HEK293T (cell line): ENCODE data around the gene ARMC2.

Source experiments
- CTCF ChIA-PET: fragments of 350-600 bp; formaldehyde crosslinking; extraction: SDS; loops from one replicate; lab custom pipeline; 2021; ENCODE audit warnings: antibody characterized with exemption, inconsistent platforms; lab: Yijun Ruan, JAX
- POLR2A ChIA-PET: fragments of 350-600 bp; formaldehyde crosslinking; extraction: SDS; loops from one replicate; lab custom pipeline; 2020; ENCODE audit warnings: antibody characterized with exemption, inconsistent platforms; lab: Yijun Ruan, JAX
- DNase-seq: peaks from one replicate; pipeline ENCODE4 v3.0.0; 2012; ENCODE audit warnings: mixed read lengths; ENCODE audit errors: extremely low spot score
- ARNT ChIP-seq: fragments of 450-650 bp; IDR thresholded peaks from 2 replicates; pipeline ENCODE4 v1.6.1; 2017; ENCODE audit warnings: mild to moderate bottlenecking
- BHLHE40 ChIP-seq: fragments of 450-650 bp; IDR thresholded peaks from 2 replicates; pipeline ENCODE4 v1.6.1; 2016; ENCODE audit warnings: mild to moderate bottlenecking, moderate library complexity, borderline replicate concordance
- CTBP1 ChIP-seq: fragments of 450-650 bp; IDR thresholded peaks from 2 replicates; pipeline ENCODE4 v1.6.1; 2016; ENCODE audit warnings: borderline replicate concordance
- ELF4 ChIP-seq: fragments of 450-650 bp; IDR thresholded peaks from 2 replicates; pipeline ENCODE4 v1.6.1; 2017; ENCODE audit warnings: antibody characterized with exemption
- FOXA1 ChIP-seq: fragments of 450-650 bp; IDR thresholded peaks from 2 replicates; pipeline ENCODE4 v1.6.1; 2016; ENCODE audit warnings: mild to moderate bottlenecking
- FOXK2 ChIP-seq: fragments of 450-650 bp; IDR thresholded peaks from 2 replicates; pipeline ENCODE4 v1.6.1; 2016; ENCODE audit warnings: mild to moderate bottlenecking
- FOXM1 ChIP-seq: fragments of 450-650 bp; IDR thresholded peaks from 2 replicates; pipeline ENCODE4 v1.6.1; 2017; ENCODE audit warnings: mild to moderate bottlenecking, borderline replicate concordance
- HDGF ChIP-seq: fragments of 450-650 bp; IDR thresholded peaks from 2 replicates; pipeline ENCODE4 v1.6.1; 2017; ENCODE audit warnings: antibody characterized with exemption, borderline replicate concordance
- L3MBTL2 ChIP-seq: fragments of 450-650 bp; conservative IDR thresholded peaks from 2 replicates; pipeline ENCODE4 v1.6.1; 2016; ENCODE audit warnings: mild to moderate bottlenecking
- LEF1 ChIP-seq: fragments of 450-650 bp; IDR thresholded peaks from 2 replicates; pipeline ENCODE4 v1.6.1; 2017; ENCODE audit warnings: mild to moderate bottlenecking, borderline replicate concordance
- NFRKB ChIP-seq: fragments of 450-650 bp; IDR thresholded peaks from 2 replicates; pipeline ENCODE4 v1.6.1; 2016; ENCODE audit warnings: mild to moderate bottlenecking, moderate library complexity
- SP1 ChIP-seq: fragments of 450-650 bp; IDR thresholded peaks from 2 replicates; pipeline ENCODE4 v1.6.1; 2017
- SUZ12 ChIP-seq: fragments of 450-650 bp; IDR thresholded peaks from 2 replicates; pipeline ENCODE4 v1.6.1; 2016; ENCODE audit warnings: mild to moderate bottlenecking
- TARDBP ChIP-seq: fragments of 450-650 bp; IDR thresholded peaks from 2 replicates; pipeline ENCODE4 v1.6.1; 2016
- ZNF384 ChIP-seq: fragments of 450-650 bp; IDR thresholded peaks from 2 replicates; pipeline ENCODE4 v1.6.1; 2016
- TF ChIP-seq, protein P1 (sequence below): fragments of 450-650 bp; IDR thresholded peaks from 2 replicates; pipeline ENCODE4 v1.6.1; 2016

The ARMC2 gene

DNA sequence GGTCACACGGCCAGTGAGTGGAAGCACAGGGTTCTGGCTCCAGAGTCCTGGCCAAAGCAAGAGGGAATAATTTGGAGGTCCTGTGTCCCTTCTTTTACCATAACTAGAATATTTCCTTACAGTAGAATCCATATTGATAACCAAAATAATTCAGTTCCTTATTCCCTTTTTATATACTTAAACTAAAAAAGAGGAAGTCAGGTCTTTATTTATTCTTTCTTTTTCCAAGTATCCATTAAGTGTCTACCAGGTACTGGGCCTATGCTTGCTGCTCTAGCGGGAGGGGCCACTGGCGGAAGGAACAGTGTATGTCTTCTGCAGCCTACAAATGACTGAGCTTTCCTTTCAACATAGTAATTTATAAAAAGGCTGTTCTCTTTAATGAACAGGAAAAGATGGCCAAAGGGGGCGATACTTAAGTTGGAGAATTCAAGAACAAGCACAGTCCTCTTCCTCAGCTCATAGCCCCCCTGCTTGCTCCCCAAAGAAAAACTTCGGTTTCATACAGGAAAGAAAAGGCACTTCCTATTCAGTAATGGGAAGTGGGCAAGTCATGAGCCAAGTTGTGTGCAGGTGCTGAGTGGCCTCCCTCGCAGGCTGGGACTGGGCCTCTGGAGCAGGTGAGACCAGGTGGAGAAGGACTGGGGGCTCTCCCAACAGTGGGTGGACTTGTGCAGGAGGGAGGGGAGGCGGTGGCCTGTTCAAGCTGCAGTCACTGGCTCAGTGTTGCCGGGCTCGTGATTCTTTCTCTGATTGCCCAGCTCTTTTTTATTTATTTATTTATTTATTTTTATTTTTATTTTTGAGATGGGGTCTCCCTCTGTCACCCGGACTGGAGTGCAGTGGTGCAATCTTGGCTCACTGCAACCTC is 110.9 kb downstream of the ARMC2 start:
- no peak for DNase-seq
- CTCF ChIA-PET = no interaction called here
- TF ChIP-seq TARDBP (no peak), BHLHE40 (no peak), L3MBTL2 (no peak), HDGF (no peak), ELF4 (no peak), FOXA1 (no peak), CTBP1 (no peak), ARNT (no peak), FOXK2 (no peak), LEF1 (no peak), SP1 (no peak), ZNF384 (no peak), SUZ12 (no peak), FOXM1 (no peak), NFRKB (no peak)
- TF ChIP-seq, protein P1, sequence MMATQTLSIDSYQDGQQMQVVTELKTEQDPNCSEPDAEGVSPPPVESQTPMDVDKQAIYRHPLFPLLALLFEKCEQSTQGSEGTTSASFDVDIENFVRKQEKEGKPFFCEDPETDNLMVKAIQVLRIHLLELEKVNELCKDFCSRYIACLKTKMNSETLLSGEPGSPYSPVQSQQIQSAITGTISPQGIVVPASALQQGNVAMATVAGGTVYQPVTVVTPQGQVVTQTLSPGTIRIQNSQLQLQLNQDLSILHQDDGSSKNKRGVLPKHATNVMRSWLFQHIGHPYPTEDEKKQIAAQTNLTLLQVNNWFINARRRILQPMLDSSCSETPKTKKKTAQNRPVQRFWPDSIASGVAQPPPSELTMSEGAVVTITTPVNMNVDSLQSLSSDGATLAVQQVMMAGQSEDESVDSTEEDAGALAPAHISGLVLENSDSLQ = no peak
- POLR2A ChIA-PET = no interaction called here

DNA sequence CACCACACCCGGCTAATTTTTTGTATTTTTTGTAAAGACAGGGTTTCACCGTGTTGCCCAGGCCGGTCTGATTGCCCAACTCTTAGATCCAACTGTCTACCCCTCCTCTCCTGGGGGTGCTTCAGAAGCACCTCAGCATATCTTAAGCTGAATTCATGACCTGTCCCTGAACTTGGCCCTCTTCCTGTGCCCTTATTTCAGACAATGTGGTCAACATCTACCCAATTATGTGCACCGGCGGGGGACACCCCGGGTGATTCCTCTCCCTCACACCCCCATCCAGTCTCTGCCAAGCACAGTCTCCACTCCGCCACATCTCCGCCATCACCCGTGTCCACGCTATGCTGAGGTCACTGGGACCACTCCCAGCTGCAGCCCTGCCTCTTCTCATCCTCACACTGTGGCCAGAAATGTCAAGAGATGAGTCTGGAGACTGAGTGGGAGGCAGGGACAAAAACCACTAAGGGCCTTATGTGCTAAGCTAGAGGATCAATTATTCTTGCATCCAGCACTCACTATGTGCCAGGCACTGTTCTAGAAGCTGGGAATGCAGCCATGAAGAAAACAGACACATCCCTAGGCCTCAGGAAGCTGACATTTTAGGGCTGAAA is 111.9 kb downstream of the ARMC2 start:
- DNase-seq = no peak
- ChIA-PET POLR2A (no interaction called here), CTCF (interaction anchor here (0.6 kb wide), 1 partner anchor 433 kb away, joined by 3 read pairs; no protein-coding TSS in a partner anchor)
- TF ChIP-seq SP1 (no peak), SUZ12 (no peak), HDGF (no peak), FOXK2 (no peak), BHLHE40 (no peak)

DNA sequence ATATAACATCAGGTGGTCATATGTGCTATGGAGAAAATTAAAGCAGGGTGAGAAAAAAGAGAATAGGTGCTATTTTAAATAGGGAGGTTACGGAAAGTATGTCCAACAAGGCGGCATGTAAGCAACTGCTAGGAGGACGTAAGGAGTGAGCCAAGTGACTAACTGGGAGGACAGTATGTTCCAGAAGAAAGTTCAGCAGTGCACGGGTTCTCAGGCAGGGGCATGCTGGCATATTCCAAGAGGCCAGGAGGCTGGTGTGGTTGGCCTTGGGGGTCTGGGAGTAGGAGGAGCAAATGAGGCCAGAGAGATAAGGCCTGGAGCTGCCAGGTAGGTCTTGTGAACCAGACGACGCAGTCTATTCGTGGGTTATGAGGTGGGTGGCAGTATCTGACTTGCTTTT is 112.4 kb downstream of the ARMC2 start:
- ChIA-PET POLR2A (no interaction called here), CTCF (interaction anchor here (0.6 kb wide), 1 partner anchor 434 kb away, joined by 3 read pairs; no protein-coding TSS in a partner anchor)

DNA sequence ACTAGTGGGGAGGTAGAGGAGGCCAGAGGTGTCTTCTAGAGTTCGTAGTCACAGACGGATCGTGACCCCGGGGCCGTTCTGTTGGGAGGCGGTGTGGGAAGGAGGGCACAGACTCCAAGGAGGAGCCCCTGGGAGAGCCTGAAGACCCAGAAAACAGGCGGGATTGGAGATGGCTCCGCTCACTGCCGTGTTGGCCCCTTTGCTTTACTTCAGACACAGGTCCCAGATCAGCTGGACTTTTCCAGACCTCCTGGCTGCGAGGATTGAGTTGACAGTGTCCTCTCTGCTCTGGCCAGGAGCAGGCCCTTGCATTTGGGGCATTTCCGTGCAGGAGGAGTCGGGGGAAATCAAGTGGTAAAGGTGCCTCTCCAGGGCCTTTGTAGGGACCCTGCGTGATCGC is 112.9 kb downstream of the ARMC2 start:
- POLR2A ChIA-PET = no interaction called here
- DNase-seq = no peak
- TF ChIP-seq ZNF384 (no peak), LEF1 (no peak), SP1 (no peak), CTBP1 (no peak), FOXK2 (no peak), NFRKB (no peak), TARDBP (no peak), L3MBTL2 (no peak), FOXM1 (no peak), BHLHE40 (no peak), ARNT (no peak), HDGF (no peak), SUZ12 (no peak), ELF4 (no peak)
- CTCF ChIA-PET = no interaction called here

More for the DNA sequence above, 112.4 kb downstream of the ARMC2 start:
- TF ChIP-seq LEF1 (no peak), ZNF384 (no peak), ELF4 (no peak), CTBP1 (no peak), NFRKB (no peak), ARNT (no peak), L3MBTL2 (no peak), SUZ12 (no peak), BHLHE40 (no peak)
- no peak for DNase-seq

DNA sequence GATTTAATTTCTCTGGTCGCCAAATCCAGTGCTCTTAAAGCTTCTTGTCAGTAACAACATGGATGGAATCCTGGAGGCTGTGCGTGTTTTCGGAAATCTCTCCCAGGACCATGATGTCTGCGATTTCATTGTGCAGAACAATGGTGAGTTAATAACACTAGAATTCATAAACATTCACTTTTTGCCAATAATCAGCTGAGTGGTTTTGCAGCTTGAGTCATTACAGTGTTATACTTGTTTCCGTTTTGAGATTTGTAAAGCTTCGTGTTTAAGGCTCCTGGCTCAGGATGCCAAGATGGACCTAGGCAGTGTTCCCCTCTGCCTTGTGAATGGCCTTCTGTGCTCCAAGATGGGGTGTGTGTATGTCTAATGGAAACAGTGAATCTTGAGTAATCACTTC is 113.8 kb downstream of the ARMC2 start:
- ChIA-PET POLR2A (no interaction called here), CTCF (no interaction called here)
- TF ChIP-seq HDGF (no peak), ARNT (no peak), TARDBP (no peak), NFRKB (no peak), BHLHE40 (no peak), SP1 (no peak), SUZ12 (no peak), ZNF384 (no peak), ELF4 (no peak), FOXA1 (no peak), CTBP1 (no peak), FOXK2 (no peak)
- no peak for DNase-seq

DNA sequence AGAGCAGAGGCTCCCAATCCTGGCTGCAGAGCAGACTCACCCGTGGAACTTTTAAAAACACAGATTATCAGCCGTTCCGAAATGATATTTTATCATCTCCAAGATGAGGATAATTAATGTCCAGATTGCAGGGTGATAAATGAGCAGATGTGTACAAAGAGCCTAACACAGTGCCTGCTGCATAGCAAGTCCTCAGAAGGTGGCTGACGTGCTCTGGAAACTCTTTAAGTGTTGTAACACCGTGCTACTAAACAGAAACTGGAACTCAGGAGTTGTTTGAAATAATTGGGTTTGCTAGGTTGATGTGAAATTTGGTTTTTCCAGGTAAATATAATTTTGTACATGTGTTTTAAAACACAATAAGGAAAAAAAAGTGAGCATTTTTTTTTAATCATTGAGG is 118.0 kb downstream of the ARMC2 start:
- TF ChIP-seq ELF4 = no peak
- TF ChIP-seq ARNT = no peak
- no peak for TF ChIP-seq NFRKB
- no peak for TF ChIP-seq CTBP1
- no peak for TF ChIP-seq FOXK2
- no peak for TF ChIP-seq L3MBTL2
- TF ChIP-seq LEF1 = no peak
- no peak for TF ChIP-seq HDGF
- TF ChIP-seq, protein P1 = no peak
- no peak for TF ChIP-seq SUZ12
- TF ChIP-seq SP1 = no peak
- DNase-seq = no peak
- ChIA-PET POLR2A (interaction anchor here (0.7 kb wide), 1 partner anchor 18 kb away, joined by 3 read pairs; no protein-coding TSS in a partner anchor), CTCF (no interaction called here)
